HCT116 (cell line): ENCODE measurements around the gene MORF4L1.

Source experiments
- CEBPB ChIP-seq: IDR thresholded peaks from 2 replicates; pipeline ENCODE4 v1.6.1; 2012; ENCODE audit warnings: low read depth
- CTCF ChIP-seq, 3 experiments: fragments of 200-600 bp in 1 of 3; sonication (generic) in 1 of 3; IDR thresholded peaks in 2 of 3; conservative IDR thresholded peaks in 1 of 3; 2 replicates each; pipeline ENCODE4 v1.5.1; 2012 to 2017; ENCODE audit warnings: low read depth in 2 of 3, low read length in 2 of 3, antibody characterized with exemption in 1 of 3, borderline replicate concordance in 1 of 3, control low read depth in 1 of 3, mild to moderate bottlenecking in 1 of 3, mixed read lengths in 1 of 3, mixed run types in 1 of 3, moderate library complexity in 1 of 3; ENCODE audit not compliant: insufficient read depth in 1 of 3
- POLR2A ChIP-seq: IDR thresholded peaks from 2 replicates; pipeline ENCODE4 v1.7.0; 2011; ENCODE audit warnings: borderline replicate concordance; ENCODE audit not compliant: insufficient read depth, insufficient read length; ENCODE audit errors: extremely low read depth

GRCh38 chr15:78917888-78918287, 45.2 kb downstream of the MORF4L1 start:
- TF ChIP-seq CTCF (IDR thresholded peaks at IDR 0.05 in 2 of 3, conservative IDR thresholded peaks at IDR 0.05 in 1 of 3; ENCODE audit: borderline replicate concordance in 1 of 3, insufficient read depth in 1 of 3, low read depth in 2 of 3, low read length in 2 of 3): no peak
- TF ChIP-seq POLR2A: no peak
- no peak for TF ChIP-seq CEBPB
